Activated CD4-positive, CD25-positive, alpha-beta regulatory T cell treated with anti-CD3 and anti-CD28 coated beads, Interleukin-2, amount 50 U/mL, for 16 hours (primary cell): ENCODE data around the gene GALNTL6.
"Not testable (repeated sequence)": the region's sequence is repeated elsewhere in the genome, so short reads cannot be mapped to it uniquely, and the experiment has no call there.

Experiments
- DNase-seq: peaks from one replicate; pipeline ENCODE4 v3.0.0-alpha.2; 2020; ENCODE audit warnings: low read depth, low spot score

The GALNTL6 gene

DNA sequence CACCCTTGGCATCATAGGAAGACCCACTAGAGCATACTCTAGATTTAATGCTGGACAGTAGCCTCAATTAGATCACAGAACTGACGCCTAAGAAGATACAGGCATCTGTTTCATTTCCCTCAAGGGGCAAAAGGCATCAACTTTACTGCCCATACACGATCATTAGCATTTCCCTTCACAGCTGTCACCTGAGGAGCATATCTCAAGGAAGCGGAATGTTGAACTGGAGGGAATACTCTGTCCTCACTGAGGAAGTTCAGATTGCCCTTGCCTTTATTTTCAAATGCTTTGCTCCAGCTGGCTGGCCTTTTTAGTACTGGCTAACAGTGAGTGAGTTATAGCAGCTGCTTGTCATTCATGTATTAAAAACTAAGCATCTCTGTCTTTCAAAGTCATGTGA is 847.0 kb downstream of the GALNTL6 start:
- DNase-seq: no peak

DNA sequence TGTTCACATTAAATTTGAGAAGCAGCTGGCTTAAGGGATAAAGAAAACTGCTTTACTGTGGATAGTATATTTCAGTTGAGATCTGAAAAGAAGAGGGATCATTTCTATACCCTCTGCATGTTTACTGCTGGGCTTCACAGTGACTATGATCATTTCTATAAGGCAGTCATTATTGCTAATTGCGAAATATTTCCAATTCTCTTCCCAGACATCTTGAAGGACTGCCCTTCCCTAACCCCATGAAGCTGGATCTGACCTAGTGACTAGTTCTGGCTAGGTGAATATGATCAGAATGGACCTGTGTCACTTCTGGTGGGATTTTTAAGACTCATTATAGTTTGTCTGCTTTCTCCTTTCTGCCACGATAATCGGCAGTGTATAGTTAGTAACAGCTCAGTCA is 848.9 kb downstream of the GALNTL6 start:
- DNase-seq: no peak

DNA sequence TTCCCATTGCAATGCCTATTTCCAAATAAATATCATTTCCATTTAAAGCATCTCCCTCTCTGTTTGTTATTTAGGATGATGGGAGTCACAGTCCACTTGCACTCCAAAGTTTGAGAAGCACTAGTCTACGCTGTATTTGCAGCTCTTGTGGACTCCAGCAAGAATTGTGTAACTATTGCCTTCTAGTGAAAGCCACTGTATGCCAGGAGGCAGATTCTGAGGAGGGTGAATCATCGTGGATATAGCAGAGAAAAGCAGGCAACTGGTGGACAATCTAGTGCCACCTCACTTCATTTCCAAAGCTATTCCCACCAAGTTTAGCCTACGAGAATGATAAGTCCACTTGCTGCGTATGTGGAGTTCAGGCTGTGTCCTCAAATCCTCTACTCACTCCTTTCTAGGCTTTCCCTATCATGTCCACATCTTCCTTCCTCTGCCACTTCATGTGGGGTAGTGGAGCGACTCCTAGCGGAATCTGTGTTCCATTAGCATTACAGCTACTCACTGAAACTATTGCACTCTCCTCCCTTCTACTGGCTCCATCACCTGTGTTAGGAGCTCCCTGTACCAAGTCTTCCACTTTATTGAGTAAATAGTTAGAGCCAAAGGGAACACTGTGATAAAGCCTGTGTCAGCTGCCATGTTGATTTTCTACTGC is 853.6 kb downstream of the GALNTL6 start:
- no peak for DNase-seq

DNA sequence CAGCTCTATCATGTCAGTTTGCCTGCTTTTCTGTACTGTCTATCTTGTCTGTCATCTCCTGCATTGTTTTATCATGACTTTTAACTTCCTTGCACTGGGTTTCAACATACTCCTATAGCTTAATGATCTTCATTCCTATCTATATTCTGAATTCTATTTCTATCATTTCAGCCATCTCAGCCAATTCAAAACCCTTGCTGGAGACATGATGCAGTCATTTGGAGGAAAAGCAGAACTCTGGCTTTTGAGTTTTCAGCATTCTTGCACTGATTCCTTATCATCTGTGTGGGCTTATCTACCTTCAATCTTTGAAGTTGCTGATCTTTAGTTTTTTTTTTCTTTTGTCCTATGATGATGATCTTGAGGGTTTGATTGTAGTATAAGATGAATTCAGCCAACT is 861.6 kb downstream of the GALNTL6 start:
- DNase-seq: no peak

DNA sequence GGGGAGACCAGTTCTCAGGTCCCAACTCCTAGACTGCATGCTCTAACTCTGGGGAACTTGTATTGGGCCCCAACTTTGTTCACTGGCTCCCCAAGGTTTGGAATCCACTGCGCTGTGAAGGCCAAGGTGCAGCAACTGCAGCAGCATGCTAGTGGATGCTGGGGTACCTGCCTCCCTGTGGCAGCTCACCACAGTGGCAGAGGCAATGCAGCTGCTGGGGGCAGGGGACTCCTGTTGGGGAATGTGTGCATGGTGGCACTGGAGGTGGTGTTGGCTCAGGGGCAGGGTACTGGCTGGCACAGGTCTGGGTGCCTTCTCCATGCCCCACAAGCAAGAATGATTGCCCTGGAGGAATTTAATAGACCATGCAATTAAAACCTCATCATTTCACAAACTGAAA is 862.0 kb downstream of the GALNTL6 start:
- DNase-seq: no peak

DNA sequence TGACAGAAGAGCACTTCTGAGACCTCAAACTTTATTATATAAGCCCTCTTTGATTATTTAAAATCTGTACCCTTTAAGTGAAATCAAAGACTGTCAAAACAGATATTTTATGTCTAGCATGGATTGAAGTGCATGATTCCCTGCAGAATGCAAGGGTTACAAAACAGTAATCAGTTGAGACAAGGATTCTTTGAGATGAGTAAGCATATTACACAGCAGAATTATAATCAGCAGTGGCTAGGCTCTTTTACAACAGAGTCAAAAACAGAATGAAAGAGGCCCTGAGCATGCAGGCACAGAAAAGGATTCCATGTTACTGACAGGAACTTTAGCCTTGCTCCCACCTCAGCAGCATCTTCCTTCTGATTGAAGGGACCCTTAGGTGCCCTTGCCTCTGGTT is 867.5 kb downstream of the GALNTL6 start:
- no peak for DNase-seq

DNA sequence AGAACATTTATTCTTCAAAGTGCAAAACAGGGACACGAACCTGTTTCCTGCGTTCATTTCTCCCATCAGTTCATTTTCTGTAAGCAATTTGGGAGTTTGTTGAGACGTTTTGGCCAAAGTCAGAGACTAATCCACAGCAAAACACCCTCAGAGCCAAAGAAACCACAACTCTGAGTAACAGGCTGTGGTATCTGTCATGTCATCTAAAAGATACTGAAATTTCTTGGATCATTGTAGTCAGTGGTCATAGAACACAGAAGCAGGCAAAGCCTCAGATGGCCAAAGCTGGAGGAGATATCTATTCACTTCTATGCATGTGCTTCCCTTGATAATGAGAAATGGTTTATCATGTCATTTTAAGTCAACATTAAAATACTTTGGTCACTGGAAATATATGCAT is 869.8 kb downstream of the GALNTL6 start:
- DNase-seq: no peak

DNA sequence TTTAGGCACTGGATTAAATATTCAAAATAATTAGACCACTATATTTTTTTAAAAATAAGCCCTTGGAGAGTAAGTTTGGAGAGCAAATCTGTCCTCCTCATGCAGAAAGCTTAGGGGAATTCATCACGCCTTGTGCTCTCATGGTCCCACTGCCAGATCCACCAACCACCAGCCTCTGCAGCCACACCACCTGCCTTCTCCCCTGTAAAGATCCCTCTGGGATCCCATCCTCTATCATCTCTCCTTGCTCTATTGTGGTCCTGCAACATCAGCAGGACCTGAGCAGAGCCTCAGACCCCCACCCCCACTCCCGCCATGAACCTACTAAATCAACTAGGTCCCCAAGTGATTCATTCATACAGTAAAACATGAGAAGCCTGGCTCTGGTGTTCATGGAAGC is 872.8 kb downstream of the GALNTL6 start:
- DNase-seq: no peak

DNA sequence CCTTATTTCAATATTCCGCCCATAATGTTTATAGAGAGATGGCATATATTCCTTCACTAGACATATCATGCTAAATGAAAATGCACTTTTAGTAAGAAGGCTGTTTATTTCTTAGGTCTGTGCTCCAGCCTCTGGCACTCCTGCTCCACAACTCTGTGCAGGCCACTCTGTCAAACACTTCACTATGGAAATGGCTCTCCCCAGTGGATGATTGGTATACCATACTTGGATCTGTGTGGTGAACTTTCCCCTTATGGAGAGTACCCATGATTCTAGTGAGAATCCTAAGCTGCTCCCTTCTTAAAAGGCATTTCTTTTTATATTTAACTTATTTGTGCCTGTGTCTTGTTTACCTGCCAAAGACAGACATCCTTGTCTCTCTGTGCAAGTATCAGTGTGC is 875.3 kb downstream of the GALNTL6 start:
- no peak for DNase-seq

DNA sequence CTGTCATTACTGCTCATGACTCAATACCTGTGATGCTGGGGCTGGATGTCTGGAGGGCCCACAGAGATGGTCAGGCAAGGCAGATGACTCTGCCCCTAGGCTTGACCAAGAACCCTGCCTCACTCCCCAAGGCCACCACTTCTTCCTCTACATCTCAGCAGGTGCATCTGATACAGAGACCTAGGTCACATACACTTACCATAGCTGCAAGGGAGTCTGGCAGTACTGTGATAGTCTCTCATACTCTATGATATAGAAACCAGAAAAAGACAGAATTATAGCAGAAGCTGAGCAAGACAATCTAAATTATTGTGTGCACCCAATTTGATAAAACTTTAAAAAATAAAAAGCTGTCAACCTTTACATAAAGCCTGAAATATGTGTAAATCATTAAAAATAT is 878.3 kb downstream of the GALNTL6 start:
- DNase-seq: no peak

DNA sequence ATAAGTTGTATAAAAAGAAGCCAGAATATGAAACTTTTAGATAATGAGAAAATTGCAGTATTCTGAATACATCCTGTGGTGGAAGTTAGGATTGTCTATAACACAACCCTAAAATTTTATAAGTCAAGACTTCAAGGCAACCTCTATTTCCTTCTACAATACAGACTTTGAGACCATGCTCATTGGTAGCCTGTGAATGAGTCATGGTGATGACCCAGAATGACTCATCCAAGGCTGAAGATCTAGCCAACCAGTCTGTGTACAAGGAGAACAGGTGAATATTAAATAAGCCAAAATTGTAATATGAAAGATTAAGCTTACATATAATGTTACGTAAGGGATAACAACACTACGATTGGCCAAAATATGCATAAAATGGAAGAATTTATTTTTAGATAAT is 879.5 kb downstream of the GALNTL6 start:
- no peak for DNase-seq

DNA sequence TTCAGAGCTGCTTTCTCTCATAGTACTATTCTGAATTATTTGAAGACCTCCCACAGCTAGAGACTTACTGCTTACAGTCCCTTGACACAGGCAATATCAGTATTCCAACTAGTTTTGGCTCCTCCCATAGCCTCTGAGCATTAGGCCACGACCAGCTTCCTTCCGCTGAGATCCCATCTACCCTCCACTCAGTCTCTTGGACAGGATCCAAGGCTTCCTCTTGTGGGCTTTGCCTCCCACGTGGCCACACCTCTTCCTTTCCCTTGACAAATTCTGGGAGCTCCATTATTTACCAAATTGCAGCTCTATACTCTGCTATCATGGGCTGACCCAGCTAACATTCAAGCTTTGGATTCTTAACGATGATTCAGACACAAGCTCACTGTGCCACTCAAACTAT is 885.1 kb downstream of the GALNTL6 start:
- no peak for DNase-seq

DNA sequence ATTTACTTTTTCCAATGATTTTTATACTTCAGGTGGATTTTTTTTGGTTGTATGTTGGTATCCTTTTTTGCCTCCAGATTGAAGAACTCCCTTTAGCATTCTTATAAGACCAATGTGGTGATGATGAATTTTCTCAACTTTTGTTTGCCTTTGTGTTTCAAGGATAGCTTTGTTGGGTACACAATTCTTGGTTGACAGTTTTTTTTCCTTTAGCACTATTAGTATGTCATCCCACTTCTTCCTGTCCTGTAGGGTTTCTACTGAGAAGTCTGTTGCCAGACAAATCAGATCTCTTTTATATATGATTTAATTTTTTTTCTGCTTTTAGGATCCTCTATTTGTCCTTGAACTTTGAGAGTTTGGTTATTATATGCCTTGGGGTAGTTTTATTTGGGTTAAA is 892.4 kb downstream of the GALNTL6 start:
- no peak for DNase-seq

DNA sequence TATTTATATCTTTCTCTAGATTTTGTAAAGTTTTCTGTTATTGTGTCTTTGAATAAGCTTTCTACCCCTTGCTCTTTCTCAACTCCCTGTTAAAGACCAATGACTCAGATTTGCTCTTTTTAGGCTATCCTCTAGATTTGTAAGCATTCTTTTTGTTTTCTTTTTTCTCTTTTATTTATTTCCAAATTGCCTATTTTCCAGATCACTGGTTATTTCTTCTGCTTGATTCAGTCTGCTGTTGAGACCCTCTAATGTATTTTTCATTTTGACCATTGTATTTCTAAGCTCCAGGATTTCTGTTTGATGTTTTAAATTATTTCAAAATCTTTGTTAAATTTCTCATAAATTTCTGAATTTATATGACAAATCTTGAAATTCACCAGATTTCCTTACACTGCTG is 892.8 kb downstream of the GALNTL6 start:
- no peak for DNase-seq

DNA sequence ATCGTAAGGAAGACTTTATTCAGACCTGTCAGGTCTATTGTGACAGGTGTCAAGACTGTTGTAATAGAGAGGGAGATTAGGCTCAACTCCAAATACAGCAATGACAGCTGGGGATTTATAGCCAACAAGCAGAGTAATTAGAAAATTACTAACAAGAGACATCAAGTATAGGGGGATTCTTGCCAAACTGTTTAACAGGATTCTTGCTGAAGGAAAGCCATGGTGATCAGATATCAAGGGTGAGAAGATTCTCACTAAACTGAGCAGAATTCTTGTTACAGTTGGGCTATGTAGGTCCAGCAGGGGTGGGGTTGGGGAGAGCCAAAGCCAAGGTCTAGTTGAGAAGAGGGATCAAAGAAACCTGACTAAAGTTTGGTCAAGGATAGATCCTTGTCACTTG is 894.4 kb downstream of the GALNTL6 start:
- DNase-seq: no peak

DNA sequence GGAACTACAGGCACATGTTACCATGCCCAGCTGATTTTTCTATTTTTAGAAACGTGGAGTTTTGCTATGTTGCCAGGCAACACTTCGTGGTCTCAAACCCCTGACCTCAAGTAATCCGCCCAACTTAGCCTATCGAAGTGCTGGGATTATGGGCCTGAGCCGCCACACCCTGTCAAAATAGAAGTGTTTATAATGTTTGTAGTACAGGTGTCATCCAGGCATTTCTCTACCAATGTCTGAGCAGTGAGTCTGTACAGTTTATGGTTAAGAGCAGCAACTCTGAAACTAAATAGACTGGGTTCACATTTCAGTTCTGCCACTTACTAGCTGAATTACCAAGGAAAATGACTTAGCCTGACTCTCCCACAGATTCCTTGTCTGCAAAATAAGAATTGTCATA is 895.0 kb downstream of the GALNTL6 start:
- no peak for DNase-seq

DNA sequence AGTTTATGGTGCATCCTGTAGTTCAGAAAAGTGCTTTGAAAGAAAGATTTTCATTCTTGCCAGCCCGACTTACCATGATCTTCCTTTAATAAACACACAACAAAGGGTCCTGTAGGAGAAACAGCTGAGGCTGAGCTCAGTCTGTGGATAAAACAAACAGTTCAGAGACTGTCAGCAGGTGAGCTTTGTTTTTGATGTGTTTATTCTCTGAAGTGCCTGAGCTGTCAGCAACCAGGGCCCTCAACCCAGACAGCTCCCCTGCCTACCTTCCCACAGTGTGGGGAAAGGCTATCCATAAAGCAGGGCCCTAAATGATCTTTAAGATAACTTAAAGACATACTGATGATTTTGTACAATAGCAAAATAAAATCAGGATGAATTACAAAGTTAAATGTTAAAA is 896.2 kb downstream of the GALNTL6 start:
- no peak for DNase-seq

DNA sequence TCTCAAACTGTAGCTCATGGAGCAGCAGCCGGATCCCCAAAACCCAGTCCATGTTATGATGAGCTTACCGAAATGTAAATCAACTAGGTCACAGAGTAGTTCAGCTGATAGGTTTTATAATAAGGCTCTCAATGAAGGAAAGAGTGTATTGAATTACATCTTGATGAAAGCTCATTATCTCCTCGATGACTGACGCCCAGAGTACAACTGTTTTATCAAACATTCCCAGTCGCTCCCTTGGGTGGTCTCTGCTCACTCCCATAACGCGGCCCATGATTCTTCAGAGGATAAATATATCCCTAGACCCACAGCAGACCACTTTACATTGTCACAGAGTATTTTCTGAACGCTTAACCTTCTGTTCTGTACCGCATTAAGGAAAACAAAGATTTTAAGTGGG is 903.1 kb downstream of the GALNTL6 start:
- DNase-seq: no peak

DNA sequence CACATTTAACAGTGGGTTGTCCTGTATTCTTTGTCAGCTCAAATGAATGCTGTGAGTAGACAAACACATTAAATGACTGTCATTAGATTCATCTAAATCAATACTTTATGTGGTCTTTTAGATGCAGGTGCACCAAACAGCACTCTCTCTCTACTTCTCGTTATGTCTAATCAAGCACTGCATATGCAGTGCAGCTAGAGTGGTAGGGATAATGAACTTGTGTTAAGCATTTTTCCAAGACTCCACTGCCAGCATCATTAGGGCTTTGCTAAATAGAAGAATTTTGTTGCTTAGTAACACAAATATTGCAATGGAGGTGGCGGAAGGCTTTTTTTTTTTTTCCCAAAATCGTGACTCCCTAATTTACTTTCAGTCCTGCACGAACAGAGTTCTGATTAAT is 908.5 kb downstream of the GALNTL6 start:
- DNase-seq: no peak

DNA sequence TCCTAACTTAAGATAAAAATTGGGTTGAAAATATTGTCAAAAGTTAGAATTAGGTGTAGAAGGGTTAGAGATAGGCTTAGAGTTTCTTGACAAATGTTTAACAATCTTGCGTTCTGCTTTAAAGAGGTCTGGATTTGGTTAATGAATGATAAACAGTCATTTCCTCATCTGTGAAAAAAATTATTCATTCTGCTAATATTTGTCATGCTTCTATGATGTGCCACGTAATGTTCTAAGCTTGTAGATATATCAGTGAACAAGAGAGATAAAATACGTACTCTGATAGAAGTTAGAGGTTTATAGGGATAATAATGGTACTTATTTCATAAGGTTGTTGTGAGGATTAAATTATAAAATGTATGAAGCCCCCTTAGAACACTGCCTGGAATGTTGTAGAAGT is 912.4 kb downstream of the GALNTL6 start:
- DNase-seq: no peak

DNA sequence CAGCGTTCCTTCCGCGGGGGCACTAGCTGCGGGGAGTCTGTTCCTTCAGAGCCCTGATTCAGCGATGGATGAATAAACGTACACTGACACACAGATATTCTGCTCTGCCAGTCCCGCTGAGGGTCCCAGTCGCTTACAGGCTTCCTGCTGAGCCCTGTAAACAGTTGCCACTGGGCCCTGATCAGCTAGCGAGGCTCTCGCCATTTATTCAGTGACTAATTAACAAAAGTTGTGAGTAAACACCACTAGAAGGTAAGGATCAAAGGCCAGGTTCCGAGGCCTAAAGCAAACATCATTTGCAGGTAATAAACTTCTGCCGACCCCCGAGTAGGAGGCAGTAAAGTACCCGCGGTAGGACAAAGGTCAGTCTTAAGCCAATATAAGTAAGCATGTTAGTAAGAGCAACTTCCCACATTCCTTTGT is 912.8 kb downstream of the GALNTL6 start:
- DNase-seq: no peak

DNA sequence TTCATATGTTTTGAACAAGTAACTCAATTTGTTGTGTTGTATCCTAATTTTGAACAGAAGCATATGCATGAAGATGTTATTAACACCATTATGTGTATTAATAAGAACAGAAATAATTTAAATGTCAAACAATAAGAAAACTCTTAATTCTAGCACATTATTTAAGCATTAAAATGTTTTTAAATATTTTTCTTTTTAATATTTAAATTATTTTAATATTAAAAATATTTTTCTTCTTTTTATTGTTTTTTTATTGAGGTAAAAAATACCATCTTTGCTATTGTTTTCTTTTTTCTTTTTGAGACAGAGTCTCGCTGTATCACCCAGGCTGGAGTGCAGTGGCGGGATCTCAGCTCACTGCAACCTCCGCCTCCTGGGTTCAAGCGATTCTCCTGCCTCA is 914.4 kb downstream of the GALNTL6 start:
- no peak for DNase-seq

DNA sequence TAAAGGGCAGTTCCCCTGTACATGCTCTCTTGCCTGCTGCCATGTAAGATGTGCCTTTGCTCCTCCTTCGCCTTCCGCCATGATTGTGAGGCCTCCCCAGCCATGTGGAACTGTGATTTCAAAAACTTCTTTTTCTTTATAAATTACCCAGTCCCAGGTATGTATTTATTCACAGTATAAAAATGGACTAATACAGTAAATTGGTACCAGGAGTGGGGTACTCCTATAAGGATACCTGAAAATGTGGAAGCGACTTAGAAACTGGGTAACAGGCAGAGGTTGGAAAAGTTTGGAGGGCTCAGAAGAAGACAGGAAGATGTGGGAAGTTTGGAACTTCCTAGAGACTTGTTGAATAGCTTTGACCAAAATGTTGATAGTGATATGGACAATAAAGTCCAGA is 920.4 kb downstream of the GALNTL6 start:
- not testable (repeated sequence) for DNase-seq

DNA sequence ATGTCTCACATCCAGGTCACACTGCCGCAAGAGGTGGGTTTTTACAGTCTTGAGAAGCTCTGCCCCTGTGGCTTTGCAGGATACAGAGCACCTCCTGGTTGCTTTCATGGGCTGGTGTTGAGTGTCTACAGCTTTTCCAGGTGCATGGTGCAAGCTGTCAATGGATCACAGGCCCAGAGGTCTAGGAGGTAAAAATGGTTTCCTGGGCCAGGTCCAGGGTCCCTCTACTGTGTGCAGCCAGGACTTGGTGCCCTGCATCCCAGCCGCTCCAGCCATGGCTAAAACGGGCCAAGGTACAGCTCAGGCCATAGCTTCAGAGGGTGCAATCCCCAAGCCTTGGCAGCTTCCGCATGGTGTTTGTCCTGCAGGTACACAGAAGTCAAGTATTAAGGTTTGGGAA is 921.4 kb downstream of the GALNTL6 start:
- no peak for DNase-seq
